NCI-H524 (cell line): Measurements from ENCODE around the gene ADGRA3.
"Not testable (repeated sequence)": the region's sequence is repeated elsewhere in the genome, so short reads cannot be mapped to it uniquely, and the experiment has no call there.

ENCODE experiments used
- DNase-seq, 2 experiments: peaks; one replicate each; lab custom pipeline; 2025; lab: John Stamatoyannopoulos, UW

Gene ADGRA3

GRCh38 chr4:22480675-22481327 is 35.1 kb downstream of the ADGRA3 start:
- no peak for DNase-seq

GRCh38 chr4:22478426-22478825 is 37.4 kb downstream of the ADGRA3 start:
- DNase-seq, result no peak

GRCh38 chr4:22477813-22478182 is 38.1 kb downstream of the ADGRA3 start:
- DNase-seq, result no peak

GRCh38 chr4:22477136-22477812 is 38.6 kb downstream of the ADGRA3 start:
- no peak for DNase-seq

- DNase-seq, result no peak
These were observed 39.9 kb downstream of the ADGRA3 start for GRCh38 chr4:22476011-22476410.

GRCh38 chr4:22475311-22475646 is 40.6 kb downstream of the ADGRA3 start:
- DNase-seq, result not testable (repeated sequence)

GRCh38 chr4:22474636-22475310 is 41.1 kb downstream of the ADGRA3 start:
- DNase-seq, result no peak

GRCh38 chr4:22473268-22473667 is 42.6 kb downstream of the ADGRA3 start:
- no peak for DNase-seq

- no peak for DNase-seq
These were observed 43.8 kb downstream of the ADGRA3 start for GRCh38 chr4:22471999-22472461.

GRCh38 chr4:22471419-22471818 is 44.4 kb downstream of the ADGRA3 start:
- DNase-seq, result no peak

- DNase-seq, result no peak
These were observed 49.3 kb downstream of the ADGRA3 start for GRCh38 chr4:22466581-22466980.

GRCh38 chr4:22465996-22466395 is 49.9 kb downstream of the ADGRA3 start:
- DNase-seq, result no peak

- DNase-seq, result no peak
These were observed 50.5 kb downstream of the ADGRA3 start for GRCh38 chr4:22465349-22465748.

- DNase-seq, result peak in 1 of 2 experiments; percentile 1
These were observed 52.7 kb downstream of the ADGRA3 start for GRCh38 chr4:22463179-22463578.

- DNase-seq, result no peak
These were observed 53.2 kb downstream of the ADGRA3 start for GRCh38 chr4:22462688-22463087.

- no peak for DNase-seq
These were observed 55.6 kb downstream of the ADGRA3 start for GRCh38 chr4:22460266-22460665.

GRCh38 chr4:22458098-22458497 is 57.8 kb downstream of the ADGRA3 start:
- DNase-seq, result no peak

- peak in 1 of 2 experiments; percentile 2 for DNase-seq
These were observed 58.5 kb downstream of the ADGRA3 start for GRCh38 chr4:22457348-22457747.

GRCh38 chr4:22456291-22456690 is 59.6 kb downstream of the ADGRA3 start:
- DNase-seq, result no peak

- DNase-seq, result no peak
These were observed 60.9 kb downstream of the ADGRA3 start for GRCh38 chr4:22454955-22455354.

GRCh38 chr4:22454216-22454838 is 61.5 kb downstream of the ADGRA3 start:
- DNase-seq, result no peak

GRCh38 chr4:22444813-22445212 is 71.1 kb downstream of the ADGRA3 start:
- no peak for DNase-seq

GRCh38 chr4:22442956-22443355 is 72.9 kb downstream of the ADGRA3 start:
- DNase-seq, result no peak
